GM23248 (cell line): ENCODE results near the gene ATP6V0D1. TPM values are rescaled to one million over a fixed set of nuclear protein-coding genes. Genes with fewer than 3 reads are reported as not detected.

Experiments
- DNase-seq: peaks from one replicate; pipeline ENCODE4 v3.0.0-alpha.2; 2015
- H2AFZ ChIP-seq: fragments of 200-600 bp; sonication (generic); 2 replicates; pipeline ENCODE4 v1.6.1; 2016; ENCODE audit warnings: antibody characterized with exemption
- H3F3A ChIP-seq: fragments of 200-600 bp; sonication (generic); 2 replicates; pipeline ENCODE4 v1.6.1; 2016; ENCODE audit warnings: mild to moderate bottlenecking, antibody characterized with exemption, mixed run types; ENCODE audit not compliant: insufficient read depth
- H3K27ac ChIP-seq: fragments of 200-600 bp; sonication (generic); 2 replicates; pipeline ENCODE4 v1.5.1; 2016; ENCODE audit warnings: mild to moderate bottlenecking
- H3K27me3 ChIP-seq: fragments of 200-600 bp; sonication (generic); replicated peaks from 2 replicates; pipeline ENCODE4 v1.6.1; 2016; ENCODE audit warnings: mild to moderate bottlenecking; ENCODE audit not compliant: insufficient read depth
- H3K36me3 ChIP-seq: fragments of 200-600 bp; sonication (generic); 2 replicates; pipeline ENCODE4 v1.6.1; 2016; ENCODE audit warnings: low read depth, mild to moderate bottlenecking
- H3K4me1 ChIP-seq: fragments of 200-600 bp; sonication (generic); 2 replicates; pipeline ENCODE4 v1.6.1; 2016; ENCODE audit warnings: mild to moderate bottlenecking; ENCODE audit not compliant: insufficient read depth
- H3K4me2 ChIP-seq: fragments of 200-600 bp; sonication (generic); one replicate; pipeline ENCODE4 v1.6.1; 2016; ENCODE audit warnings: mild to moderate bottlenecking; ENCODE audit not compliant: unreplicated experiment
- H3K4me3 ChIP-seq: fragments of 200-600 bp; sonication (generic); 2 replicates; pipeline ENCODE4 v1.5.1; 2016; ENCODE audit warnings: mild to moderate bottlenecking
- H3K79me2 ChIP-seq: fragments of 200-600 bp; sonication (generic); 2 replicates; pipeline ENCODE4 v1.6.1; 2016; ENCODE audit warnings: mild to moderate bottlenecking; ENCODE audit not compliant: insufficient read depth
- H3K9ac ChIP-seq: fragments of 200-600 bp; sonication (generic); 2 replicates; pipeline ENCODE4 v1.6.1; 2016; ENCODE audit warnings: mild to moderate bottlenecking
- H3K9me2 ChIP-seq: fragments of 200-600 bp; sonication (generic); 2 replicates; pipeline ENCODE4 v1.6.1; 2016; ENCODE audit warnings: mixed run types, mild to moderate bottlenecking, moderate library complexity; ENCODE audit not compliant: insufficient read depth
- H3K9me3 ChIP-seq: fragments of 200-600 bp; sonication (generic); one replicate; pipeline ENCODE4 v1.6.1; 2017; ENCODE audit warnings: low read depth
- H4K20me1 ChIP-seq: fragments of 200-600 bp; sonication (generic); 2 replicates; pipeline ENCODE4 v1.6.0; 2016; ENCODE audit not compliant: insufficient read depth
- EZH2 ChIP-seq: fragments of 200-600 bp; sonication (generic); IDR thresholded peaks from 2 replicates; pipeline ENCODE4 v1.6.1; 2018; ENCODE audit warnings: antibody characterized with exemption, mild to moderate bottlenecking; ENCODE audit not compliant: insufficient read depth, poor library complexity, severe bottlenecking
- EZH2phosphoT487 ChIP-seq: fragments of 200-600 bp; sonication (generic); IDR thresholded peaks from 2 replicates; pipeline ENCODE4 v1.6.1; 2018; ENCODE audit warnings: antibody characterized with exemption, moderate library complexity, mild to moderate bottlenecking, low read depth; ENCODE audit not compliant: insufficient read depth
- WGBS, 2 experiments: methylation state at CpG; one replicate each; pipeline ENCODE4 v1.1.6; 2015 to 2017; ENCODE audit warnings: low lambda C conversion rate in 2 of 2, low coverage in 1 of 2; ENCODE audit errors: missing lambda C conversion rate in 2 of 2; 5-methylcytosine and 5-hydroxymethylcytosine counted together
- in situ Hi-C: fragments of 300-500 bp; cut with MboI; formaldehyde crosslinking; loops from 2 replicates; pipeline ENCODE4 v1.15.0; 2020
- polyA plus RNA-seq: library from polyadenylated mRNA; unstranded; fragments of >200 nt; fragmentation: Nextera tagmentation; extraction: Ambion mirVana; gene quantifications from 2 replicates; pipeline ENCODE4 v1.2.1, GENCODE V29; 2016
- total RNA-seq: library from RNA; depleted of rRNA; stranded (reverse); fragments of >200 nt; shearing (Covaris generic); gene quantifications from 2 replicates; pipeline ENCODE4 v1.2.3, GENCODE V29; 2014

Gene ATP6V0D1
- total and polyA plus RNA-seq, 2 experiments from 2014 or later = 135 to 166 TPM

- no peaks in the 10 kb centered on the region for H3K36me3 ChIP-seq
- no peaks in the 10 kb centered on the region for H3K9me2 ChIP-seq
- in situ Hi-C loops = no loop called here
- H2AFZ ChIP-seq = no peak overlapping the region
- peaks cover 4% of the 10 kb centered on the region; the same call in 1 of the 2 replicates for H3K4me1 ChIP-seq
- peaks cover 100% of the 10 kb centered on the region for H3K79me2 ChIP-seq
- H4K20me1 ChIP-seq = peaks cover 27% of the 10 kb centered on the region
- H3K9ac ChIP-seq = no peak overlapping the region
- no peak overlapping the region for H3K4me2 ChIP-seq
- no peaks in the 10 kb centered on the region for H3K9me3 ChIP-seq
- DNase-seq = no peak
- H3K4me3 ChIP-seq = no peak overlapping the region
- 79 to 83% methylated on average over 5 of the region's 5 CpGs for WGBS, 2 experiments
- H3K27me3 ChIP-seq = no peaks in the 10 kb centered on the region
- TF ChIP-seq EZH2phosphoT487 (no peak), EZH2 (no peak)
- H3F3A ChIP-seq = peaks cover 6% of the 10 kb centered on the region; the same call in 1 of the 2 replicates
- no peak overlapping the region for H3K27ac ChIP-seq
These were observed 12.2 kb downstream of the ATP6V0D1 start for GRCh38 chr16:67468731-67469130.

GRCh38 chr16:67466581-67466980 is 14.4 kb downstream of the ATP6V0D1 start:
- no peaks in the 10 kb centered on the region for H3K27me3 ChIP-seq
- no peak for TF ChIP-seq EZH2phosphoT487
- TF ChIP-seq EZH2 = no peak
- no peak overlapping the region for H3K4me3 ChIP-seq
- no peaks in the 10 kb centered on the region for H3K9me2 ChIP-seq
- H3K79me2 ChIP-seq = peaks cover 99% of the 10 kb centered on the region
- H3K4me1 ChIP-seq = peaks cover 4% of the 10 kb centered on the region; the same call in 1 of the 2 replicates
- no peak overlapping the region for H2AFZ ChIP-seq
- no peaks in the 10 kb centered on the region for H3K36me3 ChIP-seq
- H4K20me1 ChIP-seq = peaks cover 17% of the 10 kb centered on the region
- no peak overlapping the region for H3K27ac ChIP-seq
- WGBS, 2 experiments = 95% methylated on average over 6 of the region's 6 CpGs
- H3F3A ChIP-seq = peaks cover 6% of the 10 kb centered on the region; the same call in 1 of the 2 replicates
- no peak for DNase-seq
- no peaks in the 10 kb centered on the region for H3K9me3 ChIP-seq
- H3K4me2 ChIP-seq = no peak overlapping the region
- no peak overlapping the region for H3K9ac ChIP-seq
- in situ Hi-C loops = no loop called here

GRCh38 chr16:67464565-67464964 is 16.4 kb downstream of the ATP6V0D1 start:
- no peaks in the 10 kb centered on the region for H3K9me2 ChIP-seq
- no peak overlapping the region for H3K27ac ChIP-seq
- DNase-seq = no peak
- no peak overlapping the region for H2AFZ ChIP-seq
- no peak for TF ChIP-seq EZH2phosphoT487
- no peak for TF ChIP-seq EZH2
- H3K4me3 ChIP-seq = no peak overlapping the region
- no peak overlapping the region for H3K9ac ChIP-seq
- H3K27me3 ChIP-seq = no peaks in the 10 kb centered on the region
- H3K4me1 ChIP-seq = peaks cover 9% of the 10 kb centered on the region
- H3K4me2 ChIP-seq = no peak overlapping the region
- H4K20me1 ChIP-seq = peaks cover 7% of the 10 kb centered on the region
- peaks cover 6% of the 10 kb centered on the region; the same call in 1 of the 2 replicates for H3F3A ChIP-seq
- in situ Hi-C loops = no loop called here
- H3K79me2 ChIP-seq = peaks cover 99% of the 10 kb centered on the region
- 97 to 100% methylated on average over 2 of the region's 2 CpGs for WGBS, 2 experiments
- no peaks in the 10 kb centered on the region for H3K36me3 ChIP-seq
- H3K9me3 ChIP-seq = no peaks in the 10 kb centered on the region

- TF ChIP-seq EZH2phosphoT487 (no peak), EZH2 (no peak)
- Histone ChIP-seq H3K9me2 (no peaks in the 10 kb centered on the region), H3K4me3 (no peak overlapping the region), H3K36me3 (no peaks in the 10 kb centered on the region), H3K4me2 (no peak overlapping the region), H3K27ac (no peak overlapping the region), H4K20me1 (peaks cover 5% of the 10 kb centered on the region), H3K9me3 (no peaks in the 10 kb centered on the region), H3K4me1 (peaks cover 17% of the 10 kb centered on the region), H3K9ac (no peak overlapping the region), H3F3A (peaks cover 6% of the 10 kb centered on the region; the same call in 1 of the 2 replicates), H2AFZ (no peak overlapping the region), H3K79me2 (peaks cover 99% of the 10 kb centered on the region), H3K27me3 (no peaks in the 10 kb centered on the region)
- no peak for DNase-seq
- in situ Hi-C loops = no loop called here
- WGBS, 2 experiments = 95 to 100% methylated on average over 4 of the region's 4 CpGs
These were observed 17.3 kb downstream of the ATP6V0D1 start for GRCh38 chr16:67463691-67464090.
